HG03159 (cell line): ENCODE measurements around the gene ZNF581.

Source experiments
- ATAC-seq: cut with Tn5 transposase; IDR thresholded peaks from one replicate; pipeline ENCODE4 v1.9.1; 2021; ENCODE audit warnings: mild to moderate bottlenecking, moderate library complexity; ENCODE audit not compliant: unreplicated experiment

Gene ZNF581

DNA sequence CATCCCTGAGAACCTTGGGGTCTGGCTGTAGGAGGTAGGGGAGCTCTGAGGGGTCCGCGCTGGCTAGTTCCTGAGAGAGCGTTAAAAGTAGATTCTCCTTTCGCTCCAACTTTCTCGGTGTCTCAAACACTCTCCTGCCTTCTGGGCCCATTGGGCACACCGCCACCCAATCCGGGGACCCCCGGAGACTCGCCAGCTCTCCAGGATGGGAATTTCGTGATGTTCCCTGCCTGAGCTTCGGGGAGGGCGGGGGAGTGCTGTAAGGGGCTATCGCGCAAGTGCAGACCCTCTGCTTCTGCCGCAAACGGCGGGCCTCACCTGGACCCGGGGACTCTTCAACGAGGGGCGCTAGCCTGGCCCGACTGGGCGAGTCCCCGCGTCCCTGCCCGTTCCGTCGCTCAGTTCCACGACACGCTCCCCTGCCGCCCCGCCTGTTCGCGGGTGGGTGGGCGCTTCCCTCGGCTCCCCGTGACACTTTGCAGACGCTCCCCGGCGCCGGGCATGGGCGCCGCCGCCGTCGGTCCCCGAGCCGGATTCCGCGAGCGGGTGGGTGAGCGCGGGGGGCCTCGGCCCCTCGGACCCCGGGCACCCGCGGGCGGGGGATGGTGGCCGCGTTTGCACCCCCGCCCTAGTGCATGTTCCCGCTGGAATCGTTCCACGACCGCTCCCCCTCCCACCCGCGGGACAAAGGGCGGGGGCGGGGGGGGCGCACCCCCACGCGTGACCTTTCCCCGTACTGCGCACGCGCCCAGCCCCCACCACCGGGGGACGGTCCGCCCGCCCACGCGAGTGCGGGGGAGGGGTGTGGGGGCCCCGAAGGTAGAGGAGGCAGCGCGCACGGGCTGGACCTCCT is 4.5 kb downstream of the ZNF581 start, which contains the start of gene CCDC106:
CCDC106 (plus strand) TSS at position 481 of the 853 bp plus-strand sequence. CDS start 835 bp downstream, outside the sequence.
- no peak for ATAC-seq

DNA sequence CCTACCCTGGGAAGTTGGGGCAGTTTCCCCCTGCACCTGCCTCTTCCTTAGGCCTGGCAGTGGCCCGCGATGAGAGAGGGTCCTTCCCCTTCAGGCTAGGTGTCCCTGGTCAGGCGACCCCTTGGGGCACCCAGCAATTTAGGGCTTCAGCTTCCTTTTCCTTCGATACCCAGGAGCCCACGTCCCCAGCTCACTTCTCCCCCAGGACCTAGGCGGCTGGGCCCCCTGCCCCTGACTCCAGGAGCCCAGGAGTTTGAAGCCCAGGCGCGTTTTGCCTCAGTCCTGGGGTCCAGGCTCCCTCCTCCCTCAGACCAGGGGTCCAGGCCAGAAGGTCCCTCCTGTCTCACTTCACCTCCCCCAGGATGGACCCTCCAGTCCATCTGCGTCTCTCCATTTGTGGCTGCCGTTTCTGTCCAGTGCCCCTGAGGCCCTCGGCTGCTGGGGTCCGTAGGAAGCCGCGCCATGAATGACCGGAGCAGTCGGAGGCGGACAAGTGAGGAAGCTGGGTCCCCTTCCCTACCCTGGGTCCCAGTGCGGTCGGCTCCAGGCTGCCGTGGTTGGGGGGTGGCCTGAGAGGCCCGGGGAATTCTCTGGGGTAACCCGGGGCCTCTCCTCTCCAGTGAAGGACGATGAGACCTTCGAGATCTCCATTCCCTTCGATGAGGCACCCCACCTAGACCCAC is 5.3 kb downstream of the ZNF581 start:
- no peak for ATAC-seq

- no peak for ATAC-seq
Observed at GRCh38 chr19:55649268-55650125, 6.0 kb downstream of the ZNF581 start.

- no peak for ATAC-seq
Observed at GRCh38 chr19:55650126-55650557, 6.7 kb downstream of the ZNF581 start.

DNA sequence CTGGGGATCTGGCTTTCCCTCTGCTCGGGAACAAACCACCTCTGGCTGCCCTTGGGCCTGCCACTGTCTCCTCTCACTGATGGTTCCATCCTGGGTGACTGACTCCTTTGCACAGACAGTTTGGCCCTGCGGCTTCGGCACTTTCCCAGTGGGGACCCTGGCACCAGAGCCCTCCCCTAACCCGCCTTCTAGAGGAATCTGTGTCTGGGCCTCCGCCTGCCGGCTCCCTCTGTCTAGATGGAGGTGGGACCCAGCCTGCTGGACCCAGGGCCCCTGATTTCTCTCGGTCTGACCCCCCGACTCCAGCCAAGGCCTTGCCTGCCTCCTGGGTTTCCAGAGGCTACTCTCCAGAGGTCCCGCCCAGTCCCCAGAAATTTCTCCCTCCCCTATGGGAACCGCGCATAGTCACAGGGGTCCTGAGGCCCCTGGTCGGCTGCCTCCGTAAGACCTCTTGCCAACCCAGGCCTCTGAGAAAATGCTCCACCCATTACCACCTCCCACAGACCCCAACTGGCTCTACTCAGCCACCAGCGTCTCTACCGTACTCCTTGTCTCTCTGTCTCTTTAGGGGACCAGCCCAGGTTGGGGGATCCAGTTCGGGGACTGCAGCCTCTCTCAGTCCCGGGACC is 7.3 kb downstream of the ZNF581 start:
- no peak for ATAC-seq

GRCh38 chr19:55651236-55651635 is 7.8 kb downstream of the ZNF581 start:
- no peak for ATAC-seq

DNA sequence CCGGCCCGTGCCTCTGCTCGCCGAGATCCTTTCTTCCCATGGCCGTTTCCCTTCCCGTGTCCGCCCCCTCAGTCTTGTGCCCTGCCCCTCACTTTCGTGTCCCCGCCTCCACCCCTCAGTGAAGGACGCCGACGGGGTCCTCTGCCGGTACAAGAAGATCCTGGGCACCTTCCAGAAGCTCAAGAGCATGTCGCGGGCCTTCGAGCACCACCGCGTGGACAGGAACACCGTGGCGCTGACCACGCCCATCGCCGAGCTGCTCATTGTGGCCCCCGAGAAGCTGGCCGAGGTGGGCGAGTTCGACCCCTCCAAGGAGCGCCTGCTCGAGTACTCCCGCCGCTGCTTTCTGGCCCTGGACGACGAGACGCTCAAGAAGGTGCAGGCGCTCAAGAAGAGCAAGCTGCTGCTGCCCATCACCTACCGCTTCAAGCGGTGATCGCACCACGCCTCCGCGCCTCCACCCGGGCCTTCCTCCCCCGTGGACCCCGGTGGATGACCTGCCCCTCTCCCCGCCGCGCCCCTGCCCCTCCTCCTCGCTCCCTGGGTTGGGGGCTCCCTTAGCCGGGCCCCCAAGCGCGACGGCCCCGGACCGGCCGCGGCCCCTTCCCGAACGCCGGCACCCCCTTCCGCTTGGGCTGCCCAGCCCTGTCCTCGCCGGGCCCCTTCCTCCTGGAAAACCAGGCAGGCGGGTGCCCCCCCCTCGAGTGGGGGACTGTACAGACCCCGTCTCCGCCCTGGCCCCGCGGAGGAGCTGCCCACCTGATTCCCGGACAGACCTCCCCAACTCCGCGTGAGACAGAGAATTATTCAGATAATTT is 9.1 kb downstream of the ZNF581 start:
- ATAC-seq, result no peak

GRCh38 chr19:55653651-55654322 is 10.3 kb downstream of the ZNF581 start:
- peak; percentile 38 for ATAC-seq

DNA sequence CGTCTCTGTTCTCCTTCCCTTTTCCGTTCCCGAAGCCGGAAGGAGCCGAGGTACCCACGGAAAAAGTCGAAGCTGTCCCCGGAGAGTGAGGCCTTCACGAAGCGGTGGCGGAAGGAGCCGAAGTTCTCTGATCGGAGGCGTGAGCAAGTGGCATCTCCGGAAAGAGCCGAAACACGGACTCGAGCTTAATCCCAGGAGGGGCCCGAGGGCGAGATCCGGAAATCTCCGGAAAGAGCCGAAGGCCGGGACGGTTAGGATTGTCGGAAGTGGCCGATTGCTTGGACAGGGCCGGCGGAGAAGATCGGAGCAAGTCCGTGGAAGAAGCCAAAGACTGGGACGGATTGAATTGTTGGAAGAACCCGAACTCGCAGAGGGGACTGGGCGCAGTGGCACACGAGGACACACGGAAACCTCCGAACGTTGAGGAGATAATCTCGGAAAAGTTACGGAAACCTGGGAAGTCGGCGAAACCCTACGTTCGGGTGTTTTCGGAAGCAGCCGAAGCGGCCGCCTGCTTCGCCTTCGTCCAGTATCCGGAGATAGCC is 10.9 kb downstream of the ZNF581 start:
- ATAC-seq, result peak; percentile 64

- ATAC-seq, result peak; percentile 38
Observed at GRCh38 chr19:55654868-55655647, 11.6 kb downstream of the ZNF581 start, which contains the start of gene U2AF2. TSS of gene U2AF2 (plus strand) at chr19:55655035. CDS start at chr19:55655105, 70 bp downstream.

GRCh38 chr19:55655648-55656040 is 12.2 kb downstream of the ZNF581 start:
- no peak for ATAC-seq

DNA sequence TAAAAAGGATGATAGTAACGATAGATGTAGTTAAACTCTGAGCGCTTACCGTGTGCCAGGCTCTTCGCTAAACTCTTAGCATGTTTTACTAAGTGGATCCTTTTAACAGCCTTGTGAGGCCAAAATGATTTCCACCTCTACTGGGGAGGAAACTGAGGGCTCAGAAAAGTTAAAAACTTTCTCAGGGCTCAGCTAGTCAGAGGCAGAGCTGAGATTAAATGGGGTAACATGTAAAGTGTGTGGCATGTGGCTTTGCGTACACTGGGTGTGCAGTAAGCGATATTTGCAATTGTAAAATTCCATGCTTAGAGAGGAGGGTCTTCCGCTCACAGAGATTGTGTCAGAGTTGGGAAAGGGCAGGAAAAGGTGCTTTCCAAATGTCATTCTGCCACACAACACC is 13.1 kb downstream of the ZNF581 start:
- ATAC-seq, result no peak

GRCh38 chr19:55656988-55657747 is 13.7 kb downstream of the ZNF581 start:
- no peak for ATAC-seq

DNA sequence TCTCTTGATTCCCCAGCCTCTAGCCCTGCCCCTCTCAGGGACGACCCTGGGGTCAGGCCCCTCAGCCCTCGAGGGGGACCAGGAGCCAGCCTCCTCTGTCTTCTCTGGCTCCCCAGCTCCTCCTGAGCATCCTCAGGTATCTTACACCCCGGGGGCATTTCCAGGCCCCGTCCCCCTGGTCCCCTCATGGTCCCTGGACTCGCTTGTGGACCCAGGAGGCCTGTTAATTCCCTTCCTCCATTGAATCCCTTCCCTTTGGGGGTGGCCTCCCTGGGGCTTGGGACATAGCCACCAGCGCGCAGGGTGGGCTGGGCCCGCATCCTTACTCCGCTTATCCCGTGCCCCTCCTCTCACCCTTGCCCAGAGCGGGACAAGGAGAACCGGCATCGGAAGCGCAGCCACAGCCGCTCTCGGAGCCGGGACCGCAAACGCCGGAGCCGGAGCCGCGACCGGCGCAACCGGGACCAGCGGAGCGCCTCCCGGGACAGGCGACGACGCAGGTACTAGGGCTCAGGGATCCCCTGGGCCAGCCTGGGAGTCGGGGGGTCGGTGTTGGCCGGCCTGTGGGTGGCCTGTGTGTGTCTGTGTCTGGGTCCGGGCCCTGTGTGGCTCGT is 15.5 kb downstream of the ZNF581 start:
- ATAC-seq, result no peak

- ATAC-seq, result no peak
Observed at GRCh38 chr19:55659822-55660221, 16.4 kb downstream of the ZNF581 start.

DNA sequence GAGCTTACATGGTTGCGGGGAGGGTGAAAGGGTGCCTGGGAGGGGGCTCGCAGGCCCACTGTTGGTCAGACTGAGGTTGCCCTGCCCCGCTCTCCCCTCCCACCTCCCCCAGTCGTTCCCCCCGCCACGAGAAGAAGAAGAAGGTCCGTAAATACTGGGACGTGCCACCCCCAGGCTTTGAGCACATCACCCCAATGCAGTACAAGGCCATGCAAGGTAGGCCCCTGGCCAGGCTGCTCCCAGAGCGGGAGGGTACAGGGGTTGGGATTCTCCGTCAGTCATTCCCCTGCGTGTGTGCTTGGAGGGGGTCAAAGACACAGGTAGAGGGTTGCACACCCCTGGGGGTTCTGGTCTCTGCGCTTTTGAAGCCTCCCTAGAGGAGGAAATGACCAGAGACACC is 17.0 kb downstream of the ZNF581 start:
- no peak for ATAC-seq

- ATAC-seq, result no peak
Observed at GRCh38 chr19:55660991-55661390, 17.5 kb downstream of the ZNF581 start.
